Pancreas (tissue), 10 donors: ENCODE measurements around the gene RBFOX1. TPM values are rescaled to one million over a fixed set of nuclear protein-coding genes. Genes with fewer than 3 reads are reported as not detected.

Experiments used
- ATAC-seq, 4 donors: fragments of 200-7000 bp; cut with Tn5 transposase; one replicate each; pipeline versions ENCODE4 v1.8.0 to v1.9.1; 2020; ENCODE audit warnings: mild to moderate bottlenecking in 4 of 4, moderate library complexity in 4 of 4
- DNase-seq, 6 donors: peaks; one replicate each; pipeline ENCODE4 v3.0.0-alpha.2; 2020
- FAIRE-seq: peaks from 2 replicates; lab custom pipeline; 2012; peaks lifted over from hg19 to GRCh38; lab: Jason Lieb, UNC
- H3K27ac ChIP-seq, 4 donors: fragments of 200-600 bp; sonication (generic); 1 replicate in 3 of 4; 2 replicates in 1 of 4; pipeline versions ENCODE4 v1.5.0 to v1.8.0; 2020
- H3K27me3 ChIP-seq, 4 donors: fragments of 200-600 bp; one replicate each; pipeline ENCODE4 v1.8.0; 2021
- H3K36me3 ChIP-seq, 3 donors: fragments of 200-600 bp; sonication (generic) in 1 of 3; one replicate each; pipeline versions ENCODE4 v1.5.0 to v1.8.0; 2020 to 2021
- H3K4me1 ChIP-seq, 3 donors: fragments of 200-600 bp; one replicate each; pipeline ENCODE4 v1.8.0; 2021
- H3K4me3 ChIP-seq, 4 donors: fragments of 200-600 bp; sonication (generic) in 2 of 4; one replicate each; pipeline versions ENCODE4 v1.5.0 to v1.8.0; 2020 to 2021
- H3K9me3 ChIP-seq, 4 donors: fragments of 200-600 bp; one replicate each; pipeline ENCODE4 v1.8.0; 2021
- WGBS, 2 donors: extraction: QIAGEN DNeasy Blood & Tissue Kit; methylation state at CpG; one replicate each; pipeline ENCODE4 v1.1.7; 2013; 5-methylcytosine and 5-hydroxymethylcytosine counted together
- intact Hi-C, 3 donors: fragments of 100-400 bp; cut with DNase I; formaldehyde crosslinking; loops; one replicate each; pipeline versions ENCODE4 v1.11.1 to v1.14.2; 2022
- polyA plus RNA-seq, 2 donors: library from polyadenylated mRNA; stranded (reverse); fragments of 200-250 nt; gene quantifications; one replicate each; pipeline ENCODE4 v1.2.3, GENCODE V29; 2013
- total RNA-seq, 6 donors: library from RNA; stranded (reverse); fragmentation: NEBNext Ultra II Directional in 4 of 6; extraction: Animal tissue kit (Norgen Biotek cat#: 25700) in 4 of 6; gene quantifications; one replicate each; pipeline versions ENCODE4 v1.2.1 to v1.2.4, GENCODE V29; 2021 to 2023
- TF ChIP-seq, protein P1 (sequence below), 4 donors: fragments of 200-600 bp; sonication (generic) in 3 of 4; IDR thresholded peaks; one replicate each; pipeline versions ENCODE4 v1.5.0 to v1.8.0; 2021; ENCODE audit warnings: antibody characterized with exemption in 4 of 4
- donor health status: healthy with polysubstance abuse.
- donor health status: DM: no; HTN: no; CAD: no; lungs with moderate emphysema.
- donor health status: DM: no; HTN: no; CAD: no.
- donor health status: control.
- donor health status: control.
- donor health status: Bipolar disorder and iron deficiency.
- donor health status: DM: yes; HTN: yes; CAD: no.
- donor health status: DM: no; HTN: no; CAD: no.
- donor health status: DM: no; HTN: no; CAD: no.
- donor health status: DM: yes; HTN: yes; CAD: no.

RBFOX1 gene
- total and polyA plus RNA-seq, 8 donors, result 0.12 to 0.28 (median 0.15) TPM; not detected in 3

DNA sequence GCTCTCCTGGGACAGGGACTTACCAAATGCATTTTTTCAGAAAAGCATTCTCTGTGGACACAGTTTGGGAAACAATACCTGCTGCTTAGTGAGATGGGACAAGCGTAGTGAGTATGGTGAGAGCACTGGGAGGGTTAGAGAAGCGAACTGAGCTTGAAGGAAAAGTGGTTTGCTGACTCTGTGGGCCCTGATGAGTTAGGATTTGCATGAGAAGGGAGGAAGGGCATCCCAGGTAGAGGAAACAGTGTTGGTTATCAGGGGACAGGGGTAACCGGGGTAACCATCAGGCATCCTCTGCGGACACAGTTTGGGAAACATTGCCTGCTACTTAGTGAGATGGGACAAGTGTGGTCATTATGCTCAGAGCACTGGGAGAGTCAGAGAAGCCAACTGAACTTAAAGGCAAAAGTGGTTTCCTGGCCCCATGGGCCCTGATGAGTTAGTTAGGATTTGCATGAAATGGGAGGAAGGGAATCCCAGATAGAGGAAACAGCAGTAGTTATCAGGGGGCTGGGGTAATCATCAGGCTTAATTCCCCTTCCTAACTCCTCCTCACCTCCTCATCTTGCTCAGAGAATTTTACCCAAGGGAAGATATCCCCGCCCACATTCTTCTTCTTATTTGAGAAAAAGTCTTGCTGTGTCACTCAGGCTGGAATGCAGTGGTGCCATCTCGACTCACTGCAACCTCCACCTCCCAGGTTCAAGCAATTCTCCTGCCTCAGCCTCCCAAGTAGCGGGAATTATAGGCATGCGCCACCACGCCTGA, 319.3 kb downstream of the RBFOX1 start:
- Histone ChIP-seq H3K27ac (no peak overlapping the region), H3K4me3 (no peak overlapping the region), H3K36me3 (no peaks in the 10 kb centered on the region), H3K9me3 (no peaks in the 10 kb centered on the region), H3K27me3 (no peaks in the 10 kb centered on the region), H3K4me1 (no peaks in the 10 kb centered on the region)
- no peak for FAIRE-seq
- ATAC-seq, result no peak
- intact Hi-C loops, result no loop called here
- TF ChIP-seq, protein P1, sequence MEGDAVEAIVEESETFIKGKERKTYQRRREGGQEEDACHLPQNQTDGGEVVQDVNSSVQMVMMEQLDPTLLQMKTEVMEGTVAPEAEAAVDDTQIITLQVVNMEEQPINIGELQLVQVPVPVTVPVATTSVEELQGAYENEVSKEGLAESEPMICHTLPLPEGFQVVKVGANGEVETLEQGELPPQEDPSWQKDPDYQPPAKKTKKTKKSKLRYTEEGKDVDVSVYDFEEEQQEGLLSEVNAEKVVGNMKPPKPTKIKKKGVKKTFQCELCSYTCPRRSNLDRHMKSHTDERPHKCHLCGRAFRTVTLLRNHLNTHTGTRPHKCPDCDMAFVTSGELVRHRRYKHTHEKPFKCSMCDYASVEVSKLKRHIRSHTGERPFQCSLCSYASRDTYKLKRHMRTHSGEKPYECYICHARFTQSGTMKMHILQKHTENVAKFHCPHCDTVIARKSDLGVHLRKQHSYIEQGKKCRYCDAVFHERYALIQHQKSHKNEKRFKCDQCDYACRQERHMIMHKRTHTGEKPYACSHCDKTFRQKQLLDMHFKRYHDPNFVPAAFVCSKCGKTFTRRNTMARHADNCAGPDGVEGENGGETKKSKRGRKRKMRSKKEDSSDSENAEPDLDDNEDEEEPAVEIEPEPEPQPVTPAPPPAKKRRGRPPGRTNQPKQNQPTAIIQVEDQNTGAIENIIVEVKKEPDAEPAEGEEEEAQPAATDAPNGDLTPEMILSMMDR (IDR thresholded peaks at IDR 0.05), result no peak
- WGBS, 2 donors, result 61 to 64% methylated on average over 9 of the region's 9 CpGs
- no peak for DNase-seq

GRCh38 chr16:7653746-7654461, 321.3 kb downstream of the RBFOX1 start:
- no peaks in the 10 kb centered on the region for H3K36me3 ChIP-seq
- TF ChIP-seq, protein P1 (IDR thresholded peaks at IDR 0.05), result no peak
- no peak overlapping the region for H3K27ac ChIP-seq
- DNase-seq (peak in 2 of 6 donors; percentile 27 to 45), ATAC-seq (no peak), FAIRE-seq (no peak)
- no peaks in the 10 kb centered on the region for H3K27me3 ChIP-seq
- H3K9me3 ChIP-seq, result no peaks in the 10 kb centered on the region
- intact Hi-C loops, result no loop called here
- 61 to 63% methylated on average over 26 to 32 of the region's 32 CpGs for WGBS, 2 donors
- no peaks in the 10 kb centered on the region for H3K4me1 ChIP-seq
- H3K4me3 ChIP-seq, result no peak overlapping the region

- WGBS, 2 donors, result 53 to 68% methylated on average over 4 of the region's 4 CpGs
- no peak for DNase-seq
- TF ChIP-seq, protein P1 (IDR thresholded peaks at IDR 0.05), result no peak
- Histone ChIP-seq H3K27me3 (no peaks in the 10 kb centered on the region), H3K27ac (no peak overlapping the region), H3K36me3 (no peaks in the 10 kb centered on the region), H3K9me3 (no peaks in the 10 kb centered on the region), H3K4me1 (no peaks in the 10 kb centered on the region), H3K4me3 (no peak overlapping the region)
- FAIRE-seq, result no peak
- no peak for ATAC-seq
- intact Hi-C loops, result loop anchor here in 1 of 3 donors (10.0 kb wide), 1 partner anchor 61 kb away; no protein-coding TSS in a partner anchor
Observed at GRCh38 chr16:7675628-7676027, 343.0 kb downstream of the RBFOX1 start.

- ATAC-seq, result no peak
- intact Hi-C loops, result no loop called here
Observed at GRCh38 chr16:7680296-7680695, 347.7 kb downstream of the RBFOX1 start.

More at GRCh38 chr16:7680296-7680695, 347.7 kb downstream of the RBFOX1 start:
- no peaks in the 10 kb centered on the region for H3K4me1 ChIP-seq
- H3K27me3 ChIP-seq, result no peaks in the 10 kb centered on the region
- H3K9me3 ChIP-seq, result no peaks in the 10 kb centered on the region
- H3K27ac ChIP-seq, result no peak overlapping the region
- WGBS, 2 donors, result 54 to 60% methylated on average over 4 of the region's 4 CpGs
- no peak for DNase-seq
- TF ChIP-seq, protein P1 (IDR thresholded peaks at IDR 0.05), result no peak
- no peak for FAIRE-seq
- no peak overlapping the region for H3K4me3 ChIP-seq
- no peaks in the 10 kb centered on the region for H3K36me3 ChIP-seq
